ENCODE data around the gene SCN9A.

- TF ChIP-seq CTCF (IDR thresholded peaks at IDR 0.05) (no peak), POLR2A (IDR thresholded peaks at IDR 0.05) (no peak)
Observed at GRCh38 chr2:166230724-166231070, 145.0 kb downstream of the SCN9A start.

Data from upper lobe of left lung (tissue), 4 donors.